ENCODE measurements around the gene ZCWPW2. TPM values are rescaled to one million over a fixed set of nuclear protein-coding genes. Genes with fewer than 3 reads are reported as not detected.

ZCWPW2 gene, protein sequence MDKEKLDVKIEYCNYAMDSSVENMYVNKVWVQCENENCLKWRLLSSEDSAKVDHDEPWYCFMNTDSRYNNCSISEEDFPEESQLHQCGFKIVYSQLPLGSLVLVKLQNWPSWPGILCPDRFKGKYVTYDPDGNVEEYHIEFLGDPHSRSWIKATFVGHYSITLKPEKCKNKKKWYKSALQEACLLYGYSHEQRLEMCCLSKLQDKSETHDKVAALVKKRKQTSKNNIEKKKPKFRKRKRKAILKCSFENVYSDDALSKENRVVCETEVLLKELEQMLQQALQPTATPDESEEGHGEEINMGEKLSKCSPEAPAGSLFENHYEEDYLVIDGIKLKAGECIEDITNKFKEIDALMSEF
- total RNA-seq (1.3 TPM), polyA plus RNA-seq (ENCODE audit: insufficient read depth in 1 of 8, insufficient read length in 8 of 8, low replicate concordance in 1 of 8) (1 to 10 TPM; 1.4 to 2.2 (median 1.8) TPM)
- long read RNA-seq, donor 1, result 0 reads
- long read RNA-seq, donor 2, result 0 reads
- long read RNA-seq, donor 3, result 0 reads
- long read RNA-seq, donor 4, result 0 reads
- long read RNA-seq, donor 5, result 0 reads
- long read RNA-seq, donor 6, result 0 reads
- long read RNA-seq, donor 7, result 0 reads
- long read RNA-seq, donor 8, result 0 reads
- long read RNA-seq, donor 9, result 0 reads
- long read RNA-seq, donor 10, result 0 reads
- long read RNA-seq, donor 11, result 0 reads

DNA sequence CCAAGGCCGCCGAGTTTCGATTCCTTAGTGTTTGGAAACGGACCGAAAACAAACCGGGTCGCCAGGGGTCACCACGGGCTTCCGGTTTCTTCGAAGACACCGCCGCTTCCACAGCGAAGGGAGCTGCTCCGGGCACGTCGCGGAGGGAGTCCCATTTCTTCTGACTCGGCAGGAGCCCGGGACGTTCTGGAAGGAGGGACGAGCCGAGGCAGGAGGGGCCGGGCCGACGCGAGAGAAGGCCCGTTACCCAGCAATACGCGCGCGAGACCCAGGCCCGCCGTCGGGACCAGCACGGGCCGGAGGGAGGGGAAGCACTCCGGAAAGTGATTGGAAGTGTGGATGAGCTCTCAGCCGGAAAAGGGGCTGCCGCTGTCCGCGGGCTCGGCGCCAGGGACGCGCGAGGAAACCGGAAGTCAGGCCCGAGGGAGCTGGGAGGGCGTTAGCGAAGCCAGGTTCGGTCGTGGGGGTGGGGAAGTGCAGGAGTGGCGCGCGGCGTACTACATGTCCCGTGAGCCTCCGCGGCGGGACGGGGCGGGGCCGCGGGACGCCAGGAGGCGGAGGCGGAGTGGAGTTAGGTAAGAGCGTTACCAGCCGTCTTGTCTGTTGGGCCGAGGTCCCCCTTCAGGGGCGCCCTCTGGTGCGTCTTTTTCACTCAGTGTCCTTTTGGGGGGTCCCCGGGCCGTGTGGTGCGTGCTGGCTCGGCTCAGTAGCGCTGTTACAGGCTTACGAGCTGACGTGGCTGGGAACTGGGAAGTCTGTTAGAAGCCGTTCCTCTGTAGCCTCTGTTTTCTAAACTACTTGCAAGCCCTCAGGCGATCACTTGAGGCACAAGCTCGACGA, at the start of gene ZCWPW2, which contains the start of gene AZI2:
Gene ZCWPW2 (plus strand): TSS at position 93 of the 840 bp plus-strand sequence. CDS start 64,348 bp downstream, outside the sequence.
Gene AZI2 (minus strand): TSS at position 196 of the 840 bp plus-strand sequence. CDS start 8,207 bp downstream, outside the sequence.
- Histone ChIP-seq H3K9me3 (replicated peaks; ENCODE audit: control insufficient read depth, low read depth, low read length) (peaks cover 18% of the 10 kb centered on the region), H3K36me3 (ENCODE audit: control insufficient read depth, insufficient read depth, low read length) (peaks cover 3% of the 10 kb centered on the region), H3K27me3 (ENCODE audit: control insufficient read depth, insufficient read depth, low read length) (no peaks in the 10 kb centered on the region), H3K4me1 (ENCODE audit: control insufficient read depth, insufficient read depth, low read length) (peaks cover 6% of the 10 kb centered on the region), H3K4me3 (ENCODE audit: low read length) (peak within 1 kb of the TSS; percentile 86), H3K27ac (ENCODE audit: low read length) (peak within 1 kb of the TSS; percentile 99)
- DNase-seq, result peak; percentile 99
- under 1% methylated on average over 77 of the region's 83 CpGs for WGBS (ENCODE audit: insufficient coverage)

DNA sequence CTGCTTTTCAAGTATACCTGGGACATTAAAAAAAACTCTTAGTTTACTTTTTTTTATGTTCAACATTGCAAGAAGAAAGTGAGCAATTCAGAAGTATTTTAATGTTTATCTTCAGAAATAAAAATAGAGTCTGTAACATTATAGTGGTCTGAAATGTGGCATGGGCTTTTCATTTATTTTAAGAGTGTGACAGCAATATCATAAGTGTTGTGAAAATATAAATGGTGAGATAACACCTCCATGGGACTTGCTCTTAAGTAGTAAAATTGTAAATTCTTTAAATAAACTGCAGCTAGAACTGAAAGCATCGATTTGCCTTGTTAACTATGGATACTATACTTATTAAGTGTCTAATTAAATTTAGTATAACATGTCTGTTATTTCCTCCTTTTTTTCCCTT, 48.8 kb upstream of the ZCWPW2 start:
- no peaks in the 10 kb centered on the region for H3K9me3 ChIP-seq (replicated peaks; ENCODE audit: control insufficient read depth, low read depth, low read length)
- H3K27me3 ChIP-seq (ENCODE audit: control insufficient read depth, insufficient read depth, low read length), result no peaks in the 10 kb centered on the region
- no peaks in the 10 kb centered on the region for H3K36me3 ChIP-seq (ENCODE audit: control insufficient read depth, insufficient read depth, low read length)
- no peak overlapping the region for H3K27ac ChIP-seq (ENCODE audit: low read length)
- H3K4me1 ChIP-seq (ENCODE audit: control insufficient read depth, insufficient read depth, low read length), result no peaks in the 10 kb centered on the region
- H3K4me3 ChIP-seq (ENCODE audit: low read length), result no peak overlapping the region
- no CpG with 5 or more reads among the region's 1 CpG for WGBS (ENCODE audit: insufficient coverage)
- DNase-seq, result no peak

DNA sequence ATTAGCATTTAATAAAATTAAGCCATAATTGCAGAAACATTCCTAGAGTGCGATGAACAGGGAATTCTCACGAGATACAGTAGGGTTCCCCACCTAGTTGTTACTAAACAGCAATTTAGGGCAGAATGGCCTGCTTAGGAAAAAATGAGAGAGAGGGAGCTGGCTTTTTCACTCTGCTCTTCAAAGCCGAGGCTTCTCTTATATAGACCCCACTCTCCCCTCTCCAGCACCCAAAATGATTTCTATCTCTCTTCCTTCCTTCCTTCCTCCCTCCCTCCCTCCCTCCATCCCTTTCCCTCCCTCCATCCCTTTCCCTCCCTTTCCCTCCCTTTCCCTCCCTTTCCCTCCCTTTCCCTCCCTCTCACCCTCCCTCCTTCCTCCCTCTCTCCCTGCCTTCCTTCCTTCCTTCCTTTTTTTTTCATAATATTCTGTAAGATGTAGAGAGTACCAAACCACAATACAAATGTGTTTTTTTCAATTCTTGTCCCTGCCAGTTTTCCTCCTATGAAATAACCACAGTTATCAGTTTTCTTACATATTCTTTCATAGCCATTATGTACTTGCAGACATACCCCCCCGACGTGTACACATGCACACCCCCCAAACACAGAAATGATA, 48.1 kb upstream of the ZCWPW2 start:
- DNase-seq, result no peak
- Histone ChIP-seq H3K4me1 (ENCODE audit: control insufficient read depth, insufficient read depth, low read length) (no peaks in the 10 kb centered on the region), H3K27me3 (ENCODE audit: control insufficient read depth, insufficient read depth, low read length) (no peaks in the 10 kb centered on the region), H3K9me3 (replicated peaks; ENCODE audit: control insufficient read depth, low read depth, low read length) (no peaks in the 10 kb centered on the region), H3K36me3 (ENCODE audit: control insufficient read depth, insufficient read depth, low read length) (no peaks in the 10 kb centered on the region), H3K27ac (ENCODE audit: low read length) (no peak overlapping the region), H3K4me3 (ENCODE audit: low read length) (no peak overlapping the region)
- no CpG with 5 or more reads among the region's 5 CpGs for WGBS (ENCODE audit: insufficient coverage)

DNA sequence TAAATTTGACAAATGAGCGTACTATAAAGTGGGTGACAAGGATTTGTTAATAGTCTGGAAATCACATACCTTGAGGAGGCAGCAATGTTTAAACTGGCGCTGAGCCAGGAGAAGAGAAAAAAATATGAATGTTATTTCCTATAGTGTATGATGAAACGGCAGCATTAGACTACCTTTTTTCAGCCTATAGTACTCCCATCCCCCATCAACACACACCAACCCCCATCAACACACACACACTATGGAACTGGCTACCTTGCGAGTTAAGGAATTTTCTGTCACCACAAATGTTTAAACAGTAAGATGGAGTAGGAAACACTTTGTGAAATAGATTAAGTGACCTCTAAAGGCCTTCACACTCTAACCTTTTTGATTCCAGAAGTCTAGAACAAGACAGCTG, 46.8 kb upstream of the ZCWPW2 start:
- no peaks in the 10 kb centered on the region for H3K27me3 ChIP-seq (ENCODE audit: control insufficient read depth, insufficient read depth, low read length)

DNA sequence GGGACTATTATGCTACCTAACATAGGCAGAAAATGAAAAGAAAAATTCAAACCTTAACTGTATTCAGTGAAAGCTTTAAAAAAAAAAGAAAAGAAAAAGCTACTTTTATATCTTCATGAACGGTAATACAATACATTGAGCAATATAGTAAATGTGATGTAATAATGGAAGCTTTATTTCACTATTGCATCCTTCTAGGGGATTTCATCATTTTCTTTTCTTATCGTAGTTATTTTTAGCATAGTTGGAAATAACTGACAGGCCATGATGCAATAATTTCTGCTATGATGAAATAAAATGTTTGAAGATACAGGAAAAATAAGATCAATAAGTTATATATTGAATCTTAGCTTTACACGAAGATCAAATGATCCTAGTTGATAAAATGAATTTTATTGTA, 40.3 kb upstream of the ZCWPW2 start:
- no peak overlapping the region for H3K27ac ChIP-seq (ENCODE audit: low read length)
- no CpG with 5 or more reads among the region's 3 CpGs for WGBS (ENCODE audit: insufficient coverage)
- H3K36me3 ChIP-seq (ENCODE audit: control insufficient read depth, insufficient read depth, low read length), result no peaks in the 10 kb centered on the region
- no peak for DNase-seq
- no peaks in the 10 kb centered on the region for H3K27me3 ChIP-seq (ENCODE audit: control insufficient read depth, insufficient read depth, low read length)
- H3K4me1 ChIP-seq (ENCODE audit: control insufficient read depth, insufficient read depth, low read length), result no peaks in the 10 kb centered on the region
- H3K4me3 ChIP-seq (ENCODE audit: low read length), result no peak overlapping the region
- no peaks in the 10 kb centered on the region for H3K9me3 ChIP-seq (replicated peaks; ENCODE audit: control insufficient read depth, low read depth, low read length)

More for the DNA sequence above, 46.8 kb upstream of the ZCWPW2 start:
- 100% methylated on average over 1 of the region's 4 CpGs for WGBS (ENCODE audit: insufficient coverage)
- no peak overlapping the region for H3K27ac ChIP-seq (ENCODE audit: low read length)
- H3K4me1 ChIP-seq (ENCODE audit: control insufficient read depth, insufficient read depth, low read length), result no peaks in the 10 kb centered on the region
- H3K4me3 ChIP-seq (ENCODE audit: low read length), result no peak overlapping the region
- H3K36me3 ChIP-seq (ENCODE audit: control insufficient read depth, insufficient read depth, low read length), result no peaks in the 10 kb centered on the region
- DNase-seq, result no peak
- H3K9me3 ChIP-seq (replicated peaks; ENCODE audit: control insufficient read depth, low read depth, low read length), result no peaks in the 10 kb centered on the region

DNA sequence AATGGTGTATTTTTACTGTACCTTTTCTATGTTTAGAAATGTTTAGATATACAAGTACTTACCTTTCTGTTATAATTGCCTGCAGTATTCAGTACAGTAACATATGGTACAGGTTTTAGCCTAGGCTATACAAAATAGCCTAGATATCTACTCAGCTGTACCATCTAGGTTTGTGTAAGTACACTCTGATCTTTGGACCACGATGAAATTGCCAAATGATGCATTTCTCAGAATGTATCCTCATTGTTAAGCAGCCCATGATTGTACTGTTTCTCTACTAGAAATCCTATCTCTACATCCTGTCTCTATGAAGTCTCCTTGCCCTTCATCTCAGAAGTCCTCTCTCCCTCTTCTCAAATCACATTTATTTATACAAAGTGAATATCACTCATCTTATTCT, 32.8 kb upstream of the ZCWPW2 start:
- 100% methylated on average over 1 of the region's 1 CpG for WGBS (ENCODE audit: insufficient coverage)
- H3K27ac ChIP-seq (ENCODE audit: low read length), result no peak overlapping the region
- DNase-seq, result no peak
- no peaks in the 10 kb centered on the region for H3K4me1 ChIP-seq (ENCODE audit: control insufficient read depth, insufficient read depth, low read length)
- no peak overlapping the region for H3K4me3 ChIP-seq (ENCODE audit: low read length)
- H3K9me3 ChIP-seq (replicated peaks; ENCODE audit: control insufficient read depth, low read depth, low read length), result no peaks in the 10 kb centered on the region
- H3K36me3 ChIP-seq (ENCODE audit: control insufficient read depth, insufficient read depth, low read length), result peaks cover 2% of the 10 kb centered on the region
- H3K27me3 ChIP-seq (ENCODE audit: control insufficient read depth, insufficient read depth, low read length), result no peaks in the 10 kb centered on the region

DNA sequence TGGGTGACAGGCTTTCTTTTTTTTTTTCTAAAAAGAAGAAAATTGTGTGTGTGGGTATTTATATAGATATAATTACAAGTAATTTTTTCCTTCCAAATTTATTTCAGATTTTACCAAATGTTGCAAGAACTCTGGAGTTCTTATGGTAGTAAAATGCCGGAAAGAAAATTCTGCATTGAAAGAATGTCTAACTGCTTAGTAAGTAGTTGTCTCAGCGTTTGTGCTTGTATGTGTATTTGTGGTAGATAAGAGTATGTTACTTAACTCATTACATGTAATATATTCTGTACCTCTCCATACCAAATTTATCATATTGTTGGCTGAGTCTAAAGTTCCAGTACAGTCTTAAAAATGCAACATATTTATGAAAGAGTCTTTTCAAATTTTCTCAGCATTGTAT, 32.3 kb upstream of the ZCWPW2 start:
- Histone ChIP-seq H3K4me3 (ENCODE audit: low read length) (no peak overlapping the region), H3K4me1 (ENCODE audit: control insufficient read depth, insufficient read depth, low read length) (no peaks in the 10 kb centered on the region), H3K27me3 (ENCODE audit: control insufficient read depth, insufficient read depth, low read length) (no peaks in the 10 kb centered on the region), H3K27ac (ENCODE audit: low read length) (no peak overlapping the region), H3K36me3 (ENCODE audit: control insufficient read depth, insufficient read depth, low read length) (peaks cover 2% of the 10 kb centered on the region), H3K9me3 (replicated peaks; ENCODE audit: control insufficient read depth, low read depth, low read length) (no peaks in the 10 kb centered on the region)
- no peak for DNase-seq
- no CpG with 5 or more reads among the region's 2 CpGs for WGBS (ENCODE audit: insufficient coverage)

DNA sequence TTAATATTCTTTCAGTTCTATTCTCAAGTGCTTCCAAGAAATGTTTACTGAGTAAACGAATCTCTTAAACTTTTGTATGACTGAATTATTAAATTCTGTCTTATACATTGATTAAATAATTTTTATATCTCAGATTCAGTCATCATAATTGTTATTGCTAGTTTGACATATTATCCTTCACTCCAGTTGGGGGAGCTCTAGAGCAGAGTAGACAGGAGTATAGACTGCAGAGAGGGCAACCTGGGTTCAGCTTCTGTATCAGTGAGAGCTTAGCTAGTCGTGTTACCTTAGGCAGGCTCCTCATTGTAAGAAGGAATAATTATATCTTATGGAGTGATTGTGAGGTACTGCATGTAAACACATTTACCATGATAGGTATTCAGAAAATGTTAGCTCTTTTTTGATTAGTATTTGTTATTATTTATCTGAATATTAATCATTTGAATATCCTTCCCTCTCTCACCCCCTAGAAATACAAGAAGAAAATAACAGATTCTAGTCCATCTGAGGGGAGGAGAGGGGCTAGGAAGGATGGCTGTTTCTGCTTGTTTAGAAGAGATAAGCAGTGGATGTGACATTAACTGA, 31.0 kb upstream of the ZCWPW2 start:
- H3K9me3 ChIP-seq (replicated peaks; ENCODE audit: control insufficient read depth, low read depth, low read length), result no peaks in the 10 kb centered on the region
- H3K27ac ChIP-seq (ENCODE audit: low read length), result no peak overlapping the region
- no peaks in the 10 kb centered on the region for H3K27me3 ChIP-seq (ENCODE audit: control insufficient read depth, insufficient read depth, low read length)
- DNase-seq, result peak; percentile 11
- H3K36me3 ChIP-seq (ENCODE audit: control insufficient read depth, insufficient read depth, low read length), result peaks cover 2% of the 10 kb centered on the region
- H3K4me1 ChIP-seq (ENCODE audit: control insufficient read depth, insufficient read depth, low read length), result no peaks in the 10 kb centered on the region
- no CpG with 5 or more reads among the region's 2 CpGs for whole genome bisulfite sequencing (ENCODE audit: insufficient coverage)
- H3K4me3 ChIP-seq (ENCODE audit: low read length), result no peak overlapping the region

DNA sequence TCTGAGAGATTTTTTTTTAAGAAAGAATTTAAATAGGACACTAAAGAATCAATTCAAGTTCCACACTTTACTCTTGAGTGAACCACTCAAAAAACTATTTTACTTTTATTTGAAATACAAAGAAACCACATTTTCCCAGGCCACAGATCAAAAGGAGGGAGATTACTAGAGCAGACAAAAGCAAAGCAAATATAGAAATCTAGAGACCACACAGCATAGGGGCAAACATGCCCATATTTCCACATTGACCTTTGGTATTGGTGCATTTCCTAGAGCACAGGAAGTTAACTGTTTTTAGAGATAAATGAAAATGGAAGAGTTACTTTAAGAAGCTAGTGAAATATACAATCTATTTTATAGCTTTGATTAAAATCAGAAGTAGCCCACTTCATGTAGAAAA, 27.5 kb upstream of the ZCWPW2 start:
- Histone ChIP-seq H3K4me1 (ENCODE audit: control insufficient read depth, insufficient read depth, low read length) (no peaks in the 10 kb centered on the region), H3K9me3 (replicated peaks; ENCODE audit: control insufficient read depth, low read depth, low read length) (no peaks in the 10 kb centered on the region), H3K36me3 (ENCODE audit: control insufficient read depth, insufficient read depth, low read length) (peaks cover 12% of the 10 kb centered on the region), H3K4me3 (ENCODE audit: low read length) (no peak overlapping the region), H3K27me3 (ENCODE audit: control insufficient read depth, insufficient read depth, low read length) (no peaks in the 10 kb centered on the region), H3K27ac (ENCODE audit: low read length) (no peak overlapping the region)
- no peak for DNase-seq
